GM23338 (cell line): ENCODE data around the gene MTCL1. TPM values are rescaled to one million over a fixed set of nuclear protein-coding genes. Genes with fewer than 3 reads are reported as not detected.

Experiments used
- ATAC-seq: fragments of 200-7000 bp; cut with Tn5 transposase; 3 replicates; pipeline ENCODE4 v1.9.1; 2020
- DNase-seq: peaks from one replicate; pipeline ENCODE4 v3.0.0-alpha.2; 2015; ENCODE audit warnings: low spot score
- H2AFZ ChIP-seq: fragments of 200-600 bp; sonication (generic); 2 replicates; pipeline ENCODE4 v1.8.0; 2016; ENCODE audit warnings: antibody characterized with exemption, mild to moderate bottlenecking, moderate library complexity
- H3F3A ChIP-seq: fragments of 200-600 bp; sonication (generic); replicated peaks from 2 replicates; pipeline ENCODE4 v1.8.0; 2017; ENCODE audit warnings: antibody characterized with exemption, mixed run types, low read depth
- H3K27ac ChIP-seq: fragments of 200-600 bp; sonication (generic); 2 replicates; pipeline ENCODE4 v1.6.1; 2016; ENCODE audit warnings: low read depth
- H3K27me3 ChIP-seq: fragments of 200-600 bp; sonication (generic); 2 replicates; pipeline ENCODE4 v1.8.0; 2016; ENCODE audit warnings: mild to moderate bottlenecking, mixed run types, moderate library complexity; ENCODE audit not compliant: insufficient read depth
- H3K36me3 ChIP-seq: fragments of 200-600 bp; sonication (generic); 2 replicates; pipeline ENCODE4 v1.8.0; 2016; ENCODE audit warnings: mild to moderate bottlenecking; ENCODE audit not compliant: insufficient read depth
- H3K4me1 ChIP-seq: fragments of 200-600 bp; sonication (generic); 2 replicates; pipeline ENCODE4 v1.8.0; 2016; ENCODE audit warnings: mild to moderate bottlenecking, moderate library complexity; ENCODE audit not compliant: insufficient read depth
- H3K4me2 ChIP-seq: fragments of 200-600 bp; sonication (generic); 2 replicates; pipeline ENCODE4 v1.7.1; 2017; ENCODE audit warnings: mixed run types
- H3K4me3 ChIP-seq: fragments of 200-600 bp; sonication (generic); 2 replicates; pipeline ENCODE4 v1.6.1; 2016; ENCODE audit warnings: mixed run types
- H3K79me2 ChIP-seq: fragments of 200-600 bp; sonication (generic); replicated peaks from 2 replicates; pipeline ENCODE4 v1.8.0; 2017; ENCODE audit warnings: mild to moderate bottlenecking; ENCODE audit not compliant: insufficient read depth
- H3K9me2 ChIP-seq: fragments of 200-600 bp; sonication (generic); 2 replicates; pipeline ENCODE4 v1.8.0; 2017; ENCODE audit not compliant: insufficient read depth
- H4K20me1 ChIP-seq: fragments of 200-600 bp; sonication (generic); replicated peaks from 2 replicates; pipeline ENCODE4 v1.8.0; 2017; ENCODE audit warnings: mild to moderate bottlenecking; ENCODE audit not compliant: insufficient read depth
- H3K27ac Mint-ChIP-seq: 2 replicates; pipeline ENCODE4 v1.8.0; 2020; ENCODE audit warnings: inconsistent platforms, mild to moderate bottlenecking, moderate library complexity, mixed read lengths
- H3K27me3 Mint-ChIP-seq: 3 replicates; pipeline ENCODE4 v1.8.0; 2022; ENCODE audit warnings: low read depth, mild to moderate bottlenecking, moderate library complexity, mixed read lengths, inconsistent platforms; ENCODE audit not compliant: insufficient read depth, poor library complexity
- H3K36me3 Mint-ChIP-seq: 3 replicates; pipeline ENCODE4 v1.8.0; 2021; ENCODE audit warnings: low read depth, mild to moderate bottlenecking, inconsistent platforms, moderate library complexity, mixed read lengths
- H3K4me1 Mint-ChIP-seq: 3 replicates; pipeline ENCODE4 v1.8.0; 2020; ENCODE audit warnings: mild to moderate bottlenecking, inconsistent platforms, mixed read lengths
- H3K4me3 Mint-ChIP-seq: 3 replicates; pipeline ENCODE4 v1.8.0; 2021; ENCODE audit warnings: moderate library complexity, mild to moderate bottlenecking, inconsistent platforms, mixed read lengths
- H3K9me3 Mint-ChIP-seq: 3 replicates; pipeline ENCODE4 v1.8.0; 2020; ENCODE audit warnings: moderate library complexity, mild to moderate bottlenecking, inconsistent platforms, mixed read lengths
- CREB1 ChIP-seq: fragments of 250-450 bp; sonication (Bioruptor Pico); IDR thresholded peaks from 2 replicates; pipeline ENCODE4 v1.5.0; 2020; ENCODE audit warnings: low read depth, mild to moderate bottlenecking, moderate library complexity
- ETS1 ChIP-seq: IDR thresholded peaks from 2 replicates; pipeline ENCODE4 v1.6.1; 2016; ENCODE audit warnings: antibody characterized with exemption
- EZH2 ChIP-seq: fragments of 200-600 bp; sonication (generic); IDR thresholded peaks from one replicate; pipeline ENCODE4 v1.8.0; 2017; ENCODE audit warnings: antibody characterized with exemption, mild to moderate bottlenecking, low read depth; ENCODE audit not compliant: unreplicated experiment
- EZH2phosphoT487 ChIP-seq: fragments of 200-600 bp; sonication (generic); IDR thresholded peaks from one replicate; pipeline ENCODE4 v1.8.1; 2018; ENCODE audit warnings: antibody characterized with exemption; ENCODE audit not compliant: unreplicated experiment
- JUNB ChIP-seq: IDR thresholded peaks from one replicate; pipeline ENCODE4 v1.6.1; 2016; ENCODE audit warnings: antibody characterized with exemption; ENCODE audit not compliant: unreplicated experiment
- POLR2AphosphoS5 ChIP-seq: IDR thresholded peaks from 2 replicates; pipeline ENCODE4 v1.6.1; 2016; ENCODE audit warnings: antibody characterized with exemption, low read depth
- STAT1 ChIP-seq: IDR thresholded peaks from one replicate; pipeline ENCODE4 v1.6.1; 2016; ENCODE audit warnings: antibody characterized with exemption; ENCODE audit not compliant: unreplicated experiment
- ZNF114 ChIP-seq: fragments of 250-450 bp; sonication (Bioruptor Pico); IDR thresholded peaks from 2 replicates; pipeline ENCODE4 v1.5.0; 2020; ENCODE audit warnings: mild to moderate bottlenecking, moderate library complexity
- ZNF331 ChIP-seq: fragments of 250-450 bp; sonication (Bioruptor Pico); IDR thresholded peaks from 2 replicates; pipeline ENCODE4 v1.5.0; 2020; ENCODE audit warnings: low read depth, mild to moderate bottlenecking, moderate library complexity
- polyA plus RNA-seq: library from polyadenylated mRNA; unstranded; fragments of >200 nt; fragmentation: Nextera tagmentation; extraction: Ambion mirVana; gene quantifications from 2 replicates; pipeline ENCODE4 v1.2.1, GENCODE V29; 2016
- total RNA-seq: library from RNA; depleted of rRNA; stranded (reverse); fragments of >200 nt; shearing (Covaris generic); gene quantifications from 2 replicates; pipeline ENCODE4 v1.2.3, GENCODE V29; 2014
- TF ChIP-seq, protein P1 (sequence below): IDR thresholded peaks from one replicate; pipeline ENCODE4 v1.6.1; 2018; ENCODE audit warnings: antibody characterized with exemption; ENCODE audit not compliant: unreplicated experiment

Gene MTCL1
- total and polyA plus RNA-seq, 2 experiments from 2014 or later: 14.4 to 45.0 TPM

DNA sequence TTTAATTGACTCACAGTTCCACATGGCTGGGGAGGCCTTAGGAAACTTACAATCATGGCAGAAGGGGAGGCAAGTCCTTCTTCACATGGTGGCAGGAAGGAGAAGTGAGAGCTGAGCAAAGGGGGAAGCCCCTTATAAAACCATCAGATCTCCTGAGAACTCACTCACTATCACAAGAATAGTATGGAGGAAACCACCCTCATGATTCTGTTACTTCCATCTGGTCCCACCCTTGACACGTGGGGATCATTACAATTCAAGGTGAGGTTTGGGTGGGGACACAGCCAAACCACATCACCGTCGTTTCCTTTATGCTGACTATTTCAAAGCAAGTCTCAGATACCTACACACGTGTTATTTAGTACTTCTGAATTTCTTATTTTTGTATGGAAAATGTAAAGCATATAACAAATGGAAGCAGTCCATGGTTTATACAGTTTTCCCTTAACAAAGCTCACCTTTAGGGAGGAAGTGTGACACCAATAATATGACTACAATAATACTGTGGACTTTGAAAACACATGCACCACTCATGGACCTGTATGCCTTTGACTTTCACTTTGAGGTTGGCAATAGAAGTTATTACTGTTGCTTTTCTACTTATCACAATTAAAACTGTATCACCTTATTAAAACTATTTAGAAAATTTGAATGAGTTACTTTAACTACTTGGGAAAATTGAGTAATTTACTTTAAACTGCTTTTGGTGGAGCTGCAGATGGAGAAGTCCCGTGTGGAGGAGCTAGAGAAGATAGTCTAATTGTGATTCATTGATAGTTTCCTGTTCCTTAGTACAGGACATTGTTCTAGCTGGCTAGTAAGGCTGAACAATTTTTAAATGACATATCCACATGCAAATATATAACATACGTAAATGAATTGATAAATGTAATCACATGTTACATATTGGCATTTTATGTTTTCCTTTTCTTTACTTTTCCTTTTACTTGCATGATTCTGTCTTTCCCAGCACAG lies 37.3 kb downstream of the MTCL1 start:
- Histone ChIP-seq H3K36me3 (no peaks in the 10 kb centered on the region), H2AFZ (no peak overlapping the region), H3K27me3 (no peaks in the 10 kb centered on the region), H3K4me3 (no peak overlapping the region), H3K79me2 (peaks cover 5% of the 10 kb centered on the region; the same call in 1 of the 2 replicates), H3K27ac (no peak overlapping the region), H4K20me1 (no peaks in the 10 kb centered on the region; the same call in 1 of the 2 replicates), H3K9me2 (no peaks in the 10 kb centered on the region), H3K4me1 (0 out of 2 replicates have a peak, but pooled peaks cover 5% of the 10 kb centered on the region), H3F3A (no peaks in the 10 kb centered on the region), H3K4me2 (no peak overlapping the region)
- H3K27me3 Mint-ChIP-seq: no peaks in the 10 kb centered on the region
- no peak for ATAC-seq
- H3K27ac Mint-ChIP-seq: no peak overlapping the region
- peaks cover 24% of the 10 kb centered on the region for H3K36me3 Mint-ChIP-seq
- no peak for DNase-seq
- H3K9me3 Mint-ChIP-seq: no peaks in the 10 kb centered on the region
- TF ChIP-seq EZH2phosphoT487 (no peak), ZNF114 (CRISPR knock-in tag) (no peak), STAT1 (no peak), ETS1 (no peak), EZH2 (no peak), POLR2AphosphoS5 (no peak)
- no peaks in the 10 kb centered on the region for H3K4me1 Mint-ChIP-seq
- H3K4me3 Mint-ChIP-seq: no peak overlapping the region

DNA sequence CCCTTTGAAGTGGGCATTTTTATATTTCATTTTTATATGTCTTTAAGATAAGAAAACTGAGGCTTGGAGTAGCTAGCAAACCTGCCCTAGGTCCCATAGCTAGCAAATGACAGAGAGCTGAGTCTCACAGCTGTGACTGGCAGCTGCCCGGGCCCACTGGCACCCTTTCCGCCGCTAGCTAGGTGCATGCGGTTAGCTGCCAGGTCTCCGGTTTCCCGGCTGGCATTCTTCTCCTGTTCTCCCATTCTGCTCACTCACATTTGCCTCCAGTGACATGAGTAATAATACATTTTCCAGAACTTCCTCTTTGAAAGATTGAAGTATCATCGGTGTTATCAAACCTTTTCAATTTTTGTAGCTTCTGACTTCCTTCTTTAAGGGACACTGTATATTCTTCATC lies 38.7 kb downstream of the MTCL1 start:
- Histone ChIP-seq H3K27ac (no peak overlapping the region), H3K36me3 (peaks cover 7% of the 10 kb centered on the region; the same call in 1 of the 2 replicates), H3K4me3 (no peak overlapping the region), H4K20me1 (no peaks in the 10 kb centered on the region; the same call in 1 of the 2 replicates), H3K4me1 (0 out of 2 replicates have a peak, but pooled peaks cover 5% of the 10 kb centered on the region), H3K27me3 (no peaks in the 10 kb centered on the region), H3K79me2 (peaks cover 5% of the 10 kb centered on the region; the same call in 1 of the 2 replicates), H2AFZ (no peak overlapping the region), H3F3A (no peaks in the 10 kb centered on the region), H3K9me2 (no peaks in the 10 kb centered on the region), H3K4me2 (no peak overlapping the region)
- TF ChIP-seq POLR2AphosphoS5: no peak
- TF ChIP-seq ZNF331: no peak
- TF ChIP-seq ZNF114 (CRISPR knock-in tag): no peak
- no peaks in the 10 kb centered on the region for H3K27me3 Mint-ChIP-seq
- H3K9me3 Mint-ChIP-seq: no peaks in the 10 kb centered on the region
- ATAC-seq (no peak), DNase-seq (no peak)
- peaks cover 24% of the 10 kb centered on the region for H3K36me3 Mint-ChIP-seq
- H3K4me1 Mint-ChIP-seq: no peaks in the 10 kb centered on the region
- no peak overlapping the region for H3K27ac Mint-ChIP-seq
- H3K4me3 Mint-ChIP-seq: no peak overlapping the region

- Histone ChIP-seq H3K27ac (no peak overlapping the region), H3K36me3 (peaks cover 7% of the 10 kb centered on the region; the same call in 1 of the 2 replicates), H3K4me3 (no peak overlapping the region), H3K79me2 (peaks cover 5% of the 10 kb centered on the region; the same call in 1 of the 2 replicates), H3K9me2 (no peaks in the 10 kb centered on the region), H4K20me1 (no peaks in the 10 kb centered on the region; the same call in 1 of the 2 replicates), H3K4me1 (0 out of 2 replicates have a peak, but pooled peaks cover 5% of the 10 kb centered on the region), H3K27me3 (no peaks in the 10 kb centered on the region), H3F3A (no peaks in the 10 kb centered on the region), H2AFZ (no peak overlapping the region), H3K4me2 (no peak overlapping the region)
- ATAC-seq (no peak), DNase-seq (no peak)
- Mint-ChIP-seq H3K4me1 (no peaks in the 10 kb centered on the region), H3K9me3 (no peaks in the 10 kb centered on the region), H3K4me3 (no peak overlapping the region), H3K27me3 (no peaks in the 10 kb centered on the region), H3K36me3 (peaks cover 22% of the 10 kb centered on the region), H3K27ac (no peak overlapping the region)
- TF ChIP-seq STAT1 (no peak), JUNB (no peak), EZH2phosphoT487 (no peak), ETS1 (no peak), ZNF331 (no peak), POLR2AphosphoS5 (no peak), CREB1 (CRISPR knock-in tag) (no peak)
- TF ChIP-seq, protein P1, sequence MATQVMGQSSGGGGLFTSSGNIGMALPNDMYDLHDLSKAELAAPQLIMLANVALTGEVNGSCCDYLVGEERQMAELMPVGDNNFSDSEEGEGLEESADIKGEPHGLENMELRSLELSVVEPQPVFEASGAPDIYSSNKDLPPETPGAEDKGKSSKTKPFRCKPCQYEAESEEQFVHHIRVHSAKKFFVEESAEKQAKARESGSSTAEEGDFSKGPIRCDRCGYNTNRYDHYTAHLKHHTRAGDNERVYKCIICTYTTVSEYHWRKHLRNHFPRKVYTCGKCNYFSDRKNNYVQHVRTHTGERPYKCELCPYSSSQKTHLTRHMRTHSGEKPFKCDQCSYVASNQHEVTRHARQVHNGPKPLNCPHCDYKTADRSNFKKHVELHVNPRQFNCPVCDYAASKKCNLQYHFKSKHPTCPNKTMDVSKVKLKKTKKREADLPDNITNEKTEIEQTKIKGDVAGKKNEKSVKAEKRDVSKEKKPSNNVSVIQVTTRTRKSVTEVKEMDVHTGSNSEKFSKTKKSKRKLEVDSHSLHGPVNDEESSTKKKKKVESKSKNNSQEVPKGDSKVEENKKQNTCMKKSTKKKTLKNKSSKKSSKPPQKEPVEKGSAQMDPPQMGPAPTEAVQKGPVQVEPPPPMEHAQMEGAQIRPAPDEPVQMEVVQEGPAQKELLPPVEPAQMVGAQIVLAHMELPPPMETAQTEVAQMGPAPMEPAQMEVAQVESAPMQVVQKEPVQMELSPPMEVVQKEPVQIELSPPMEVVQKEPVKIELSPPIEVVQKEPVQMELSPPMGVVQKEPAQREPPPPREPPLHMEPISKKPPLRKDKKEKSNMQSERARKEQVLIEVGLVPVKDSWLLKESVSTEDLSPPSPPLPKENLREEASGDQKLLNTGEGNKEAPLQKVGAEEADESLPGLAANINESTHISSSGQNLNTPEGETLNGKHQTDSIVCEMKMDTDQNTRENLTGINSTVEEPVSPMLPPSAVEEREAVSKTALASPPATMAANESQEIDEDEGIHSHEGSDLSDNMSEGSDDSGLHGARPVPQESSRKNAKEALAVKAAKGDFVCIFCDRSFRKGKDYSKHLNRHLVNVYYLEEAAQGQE: no peak
These were observed 39.3 kb downstream of the MTCL1 start for GRCh38 chr18:8744656-8745055.
